ENCODE data around the gene PTPRN2. TPM values are rescaled to one million over a fixed set of nuclear protein-coding genes. Genes with fewer than 3 reads are reported as not detected.

The PTPRN2 gene
- total and polyA plus RNA-seq, 8 donors = 12.2 to 49.2 (median 31.8) TPM

DNA sequence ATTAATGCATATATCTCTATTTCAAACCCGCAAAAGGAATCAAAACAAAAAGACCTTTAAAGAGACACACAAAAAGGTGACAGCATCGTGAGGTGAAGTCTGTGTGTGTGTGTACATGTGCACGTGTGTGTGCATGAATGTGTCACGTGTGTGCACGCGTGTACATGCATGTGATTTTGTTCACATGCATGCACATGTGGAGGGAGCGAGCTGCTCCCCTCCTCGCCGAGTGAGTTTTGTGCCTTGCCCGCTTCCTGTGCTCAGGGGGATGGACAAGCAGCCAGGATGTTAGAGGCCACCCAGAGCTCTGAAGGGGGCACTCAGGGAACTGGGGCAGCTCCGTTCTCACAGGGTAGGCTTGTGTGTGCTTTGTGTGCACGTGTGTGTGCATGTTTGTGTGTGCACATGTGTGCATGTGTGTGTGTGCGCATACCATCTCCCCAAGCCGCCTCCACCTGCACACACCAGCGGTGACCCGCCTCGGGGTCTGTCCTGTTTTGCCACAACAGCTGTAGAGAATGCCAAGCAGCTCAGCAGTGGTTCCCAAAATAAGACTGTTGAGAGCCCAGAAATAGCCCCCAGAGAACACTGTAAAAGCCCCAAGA lies 191.2 kb downstream of the PTPRN2 start:
- Histone ChIP-seq H3K27ac (no peak overlapping the region), H3K4me3 (no peak overlapping the region), H3K4me1 (no peaks in the 10 kb centered on the region), H3K27me3 (no peaks in the 10 kb centered on the region), H3K9me3 (no peaks in the 10 kb centered on the region), H3K36me3 (no peaks in the 10 kb centered on the region)
- peak in 1 of 4 donors; percentile 8 for ATAC-seq
- intact Hi-C loops (cut with DNase I) = no loop called here
- TF ChIP-seq, protein P1, sequence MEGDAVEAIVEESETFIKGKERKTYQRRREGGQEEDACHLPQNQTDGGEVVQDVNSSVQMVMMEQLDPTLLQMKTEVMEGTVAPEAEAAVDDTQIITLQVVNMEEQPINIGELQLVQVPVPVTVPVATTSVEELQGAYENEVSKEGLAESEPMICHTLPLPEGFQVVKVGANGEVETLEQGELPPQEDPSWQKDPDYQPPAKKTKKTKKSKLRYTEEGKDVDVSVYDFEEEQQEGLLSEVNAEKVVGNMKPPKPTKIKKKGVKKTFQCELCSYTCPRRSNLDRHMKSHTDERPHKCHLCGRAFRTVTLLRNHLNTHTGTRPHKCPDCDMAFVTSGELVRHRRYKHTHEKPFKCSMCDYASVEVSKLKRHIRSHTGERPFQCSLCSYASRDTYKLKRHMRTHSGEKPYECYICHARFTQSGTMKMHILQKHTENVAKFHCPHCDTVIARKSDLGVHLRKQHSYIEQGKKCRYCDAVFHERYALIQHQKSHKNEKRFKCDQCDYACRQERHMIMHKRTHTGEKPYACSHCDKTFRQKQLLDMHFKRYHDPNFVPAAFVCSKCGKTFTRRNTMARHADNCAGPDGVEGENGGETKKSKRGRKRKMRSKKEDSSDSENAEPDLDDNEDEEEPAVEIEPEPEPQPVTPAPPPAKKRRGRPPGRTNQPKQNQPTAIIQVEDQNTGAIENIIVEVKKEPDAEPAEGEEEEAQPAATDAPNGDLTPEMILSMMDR (IDR thresholded peaks at IDR 0.05) = no peak
- peak in 1 of 6 donors; percentile 20 for DNase-seq
- 71 to 75% methylated on average over 17 of the region's 17 CpGs for WGBS, 2 donors
- no peak for FAIRE-seq

DNA sequence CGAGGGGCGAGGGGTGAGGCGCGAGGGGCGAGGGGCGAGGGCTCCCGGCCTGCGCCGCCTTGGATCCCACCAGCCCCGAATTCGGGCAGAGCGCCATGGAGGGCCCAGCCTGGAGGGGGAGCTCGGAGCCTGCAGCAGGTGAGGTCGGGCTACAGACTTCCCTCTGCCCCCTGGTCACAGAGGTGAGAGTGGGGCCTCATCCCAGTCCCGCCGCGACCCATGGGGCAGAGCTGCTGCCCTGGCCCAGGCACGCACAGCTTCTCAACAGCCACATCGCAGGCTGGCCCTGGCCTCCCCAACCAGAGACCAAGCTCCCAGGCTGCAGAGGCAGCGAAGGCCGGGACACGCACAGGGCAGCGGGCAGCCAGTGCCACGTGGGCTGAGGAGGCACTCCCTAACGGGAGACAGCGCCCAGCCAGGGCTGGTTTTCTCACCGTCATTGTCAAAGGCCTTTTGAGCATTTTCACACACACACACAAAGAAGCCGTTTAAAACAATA lies 191.8 kb downstream of the PTPRN2 start:
- ATAC-seq = peak in 2 of 4 donors; percentile 37 to 48
- TF ChIP-seq, protein P1 (IDR thresholded peaks at IDR 0.05) = no peak
- Histone ChIP-seq H3K27me3 (no peaks in the 10 kb centered on the region), H3K9me3 (no peaks in the 10 kb centered on the region), H3K27ac (no peak overlapping the region), H3K36me3 (no peaks in the 10 kb centered on the region), H3K4me3 (no peak overlapping the region), H3K4me1 (no peaks in the 10 kb centered on the region)
- peak in 1 of 6 donors; percentile 81 for DNase-seq
- no peak for FAIRE-seq
- intact Hi-C loops (cut with DNase I) = no loop called here
- WGBS, 2 donors = 80 to 83% methylated on average over 26 to 28 of the region's 28 CpGs

GRCh38 chr7:158395349-158395748 lies 192.3 kb downstream of the PTPRN2 start:
- FAIRE-seq (no peak), ATAC-seq (no peak), DNase-seq (peak in 1 of 6 donors; percentile 54)
- 87 to 92% methylated on average over 18 to 42 of the region's 46 CpGs for WGBS, 2 donors
- H3K4me1 ChIP-seq = no peaks in the 10 kb centered on the region
- TF ChIP-seq, protein P1 (IDR thresholded peaks at IDR 0.05) = no peak
- H3K27me3 ChIP-seq = no peaks in the 10 kb centered on the region
- H3K36me3 ChIP-seq = no peaks in the 10 kb centered on the region
- H3K9me3 ChIP-seq = no peaks in the 10 kb centered on the region
- H3K27ac ChIP-seq = no peak overlapping the region
- no peak overlapping the region for H3K4me3 ChIP-seq
- intact Hi-C loops (cut with DNase I) = no loop called here

- Histone ChIP-seq H3K36me3 (no peaks in the 10 kb centered on the region), H3K27ac (no peak overlapping the region), H3K4me3 (no peak overlapping the region), H3K27me3 (no peaks in the 10 kb centered on the region), H3K4me1 (no peaks in the 10 kb centered on the region), H3K9me3 (no peaks in the 10 kb centered on the region)
- ATAC-seq (peak in 3 of 4 donors; percentile 50 to 87 (median 66)), DNase-seq (peak in 3 of 6 donors; percentile 51 to 81 (median 81)), FAIRE-seq (no peak)
- 19 to 20% methylated on average over 24 to 25 of the region's 25 CpGs for WGBS, 2 donors
- intact Hi-C loops (cut with DNase I) = no loop called here
- TF ChIP-seq, protein P1 (IDR thresholded peaks at IDR 0.05) = peak; percentile 50 to 58 (median 54)
These were observed 192.7 kb downstream of the PTPRN2 start for GRCh38 chr7:158394936-158395335.
